Caco-2 (cell line): ENCODE results near the gene LRP6. TPM values are rescaled to one million over a fixed set of nuclear protein-coding genes. Genes with fewer than 3 reads are reported as not detected.
A peak's percentile ranks its signal among the peaks of the same experiment; 100 is the strongest.

ENCODE experiments used
- BruUV-seq: library from RNA; stranded (reverse); fragments of 400-500 nt; replicated peaks from 2 replicates; lab custom pipeline; 2021; lab: Mats Ljungman, UMichigan
- CTCF ChIA-PET: fragments of 300-600 bp; sonication (Branson Sonifier 250); formaldehyde crosslinking; loops from one replicate; lab custom pipeline; 2022; ENCODE audit warnings: antibody characterized with exemption; lab: Charles Lee
- POLR2A ChIA-PET: fragments of 300-600 bp; sonication (Branson Sonifier 250); formaldehyde crosslinking; loops from one replicate; lab custom pipeline; 2022; ENCODE audit warnings: antibody characterized with exemption; lab: Charles Lee
- DNase-seq, 2 experiments: peaks; one replicate each; pipeline versions ENCODE4 v3.0.0 to v3.0.0-alpha.2; 2020 to 2022
- H3K27me3 ChIP-seq: replicated peaks from 2 replicates; pipeline ENCODE4 v1.6.0; 2011; ENCODE audit warnings: low read length; ENCODE audit not compliant: control insufficient read depth, insufficient read depth
- H3K36me3 ChIP-seq: 2 replicates; pipeline ENCODE4 v1.5.1; 2011; ENCODE audit warnings: low read length; ENCODE audit not compliant: control insufficient read depth, insufficient read depth
- H3K4me1 ChIP-seq: fragments of 250-450 bp; sonication (Bioruptor Pico); 2 replicates; pipeline ENCODE4 v1.5.1; 2020; ENCODE audit warnings: mild to moderate bottlenecking
- H3K4me3 ChIP-seq: 2 replicates; pipeline ENCODE4 v1.5.1; 2011; ENCODE audit warnings: low read depth, mild to moderate bottlenecking, control low read depth, low read length
- H3K9me3 ChIP-seq: fragments of 250-450 bp; sonication (Bioruptor Pico); 2 replicates; pipeline ENCODE4 v1.5.1; 2020; ENCODE audit warnings: mild to moderate bottlenecking, moderate library complexity
- H3K27ac Mint-ChIP-seq: one replicate; pipeline ENCODE4 v1.8.0; 2022; ENCODE audit warnings: mixed read lengths; ENCODE audit not compliant: unreplicated experiment
- H3K27me3 Mint-ChIP-seq: one replicate; pipeline ENCODE4 v1.8.0; 2022; ENCODE audit warnings: mixed read lengths; ENCODE audit not compliant: insufficient read depth, unreplicated experiment
- H3K36me3 Mint-ChIP-seq: one replicate; pipeline ENCODE4 v1.8.0; 2022; ENCODE audit warnings: mild to moderate bottlenecking, mixed read lengths; ENCODE audit not compliant: insufficient read depth, unreplicated experiment
- H3K4me1 Mint-ChIP-seq: one replicate; pipeline ENCODE4 v1.8.0; 2022; ENCODE audit warnings: low read depth, mixed read lengths; ENCODE audit not compliant: unreplicated experiment
- H3K4me3 Mint-ChIP-seq: one replicate; pipeline ENCODE4 v1.8.0; 2022; ENCODE audit warnings: mild to moderate bottlenecking, moderate library complexity, mixed read lengths; ENCODE audit not compliant: unreplicated experiment
- H3K9me3 Mint-ChIP-seq: one replicate; pipeline ENCODE4 v1.8.0; 2022; ENCODE audit warnings: mixed read lengths; ENCODE audit not compliant: unreplicated experiment
- intact Hi-C: fragments of 100-400 bp; cut with micrococcal nuclease; formaldehyde crosslinking; loops from one replicate; pipeline ENCODE4 v1.10.0; 2022; ENCODE audit not compliant: unreplicated experiment
- total RNA-seq: library from RNA; stranded (reverse); gene quantifications from 2 replicates; pipeline ENCODE4 v1.2.3, GENCODE V29; 2022
- TF ChIP-seq, protein P1 (sequence below), 2 experiments: fragments of 200-600 bp in 1 of 2; IDR thresholded peaks; 1 replicate in 1 of 2; 2 replicates in 1 of 2; pipeline versions ENCODE4 v1.5.1 to v1.8.0; 2011 to 2022; ENCODE audit warnings: antibody characterized with exemption in 1 of 2, control low read depth in 1 of 2, inconsistent platforms in 1 of 2, low read depth in 1 of 2, low read length in 1 of 2, mild to moderate bottlenecking in 1 of 2, moderate library complexity in 1 of 2; ENCODE audit not compliant: insufficient read depth in 1 of 2, severe bottlenecking in 1 of 2, unreplicated experiment in 1 of 2

Gene LRP6
- total RNA-seq, 1 experiment from 2014 or later: 72.7 TPM

DNA sequence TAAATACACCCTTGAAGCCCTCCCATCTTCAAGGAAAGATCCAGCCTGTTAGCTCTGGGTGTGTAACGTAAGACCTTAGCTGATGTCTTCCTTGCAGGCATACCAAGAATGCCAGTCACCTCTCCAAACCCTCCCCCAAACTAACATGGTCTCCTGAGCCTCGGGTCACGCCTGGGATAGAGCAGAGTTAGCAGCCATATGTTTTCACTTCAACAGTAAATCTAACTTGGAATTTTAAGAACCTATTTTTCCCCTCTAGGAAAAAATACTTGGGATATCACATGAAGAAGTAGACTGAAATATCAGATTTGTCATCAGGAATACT, 168.2 kb downstream of the LRP6 start:
- ChIA-PET CTCF (no interaction called here), POLR2A (no interaction called here)
- Mint-ChIP-seq H3K27ac (no peak overlapping the region), H3K4me1 (peaks cover 19% of the 10 kb centered on the region), H3K27me3 (no peaks in the 10 kb centered on the region), H3K9me3 (no peaks in the 10 kb centered on the region), H3K36me3 (peaks cover 23% of the 10 kb centered on the region), H3K4me3 (no peak overlapping the region)
- no peak for DNase-seq
- no peaks in the 10 kb centered on the region for H3K27me3 ChIP-seq
- intact Hi-C loops: no loop called here
- TF ChIP-seq, protein P1, sequence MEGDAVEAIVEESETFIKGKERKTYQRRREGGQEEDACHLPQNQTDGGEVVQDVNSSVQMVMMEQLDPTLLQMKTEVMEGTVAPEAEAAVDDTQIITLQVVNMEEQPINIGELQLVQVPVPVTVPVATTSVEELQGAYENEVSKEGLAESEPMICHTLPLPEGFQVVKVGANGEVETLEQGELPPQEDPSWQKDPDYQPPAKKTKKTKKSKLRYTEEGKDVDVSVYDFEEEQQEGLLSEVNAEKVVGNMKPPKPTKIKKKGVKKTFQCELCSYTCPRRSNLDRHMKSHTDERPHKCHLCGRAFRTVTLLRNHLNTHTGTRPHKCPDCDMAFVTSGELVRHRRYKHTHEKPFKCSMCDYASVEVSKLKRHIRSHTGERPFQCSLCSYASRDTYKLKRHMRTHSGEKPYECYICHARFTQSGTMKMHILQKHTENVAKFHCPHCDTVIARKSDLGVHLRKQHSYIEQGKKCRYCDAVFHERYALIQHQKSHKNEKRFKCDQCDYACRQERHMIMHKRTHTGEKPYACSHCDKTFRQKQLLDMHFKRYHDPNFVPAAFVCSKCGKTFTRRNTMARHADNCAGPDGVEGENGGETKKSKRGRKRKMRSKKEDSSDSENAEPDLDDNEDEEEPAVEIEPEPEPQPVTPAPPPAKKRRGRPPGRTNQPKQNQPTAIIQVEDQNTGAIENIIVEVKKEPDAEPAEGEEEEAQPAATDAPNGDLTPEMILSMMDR (IDR thresholded peaks at IDR 0.05; ENCODE audit: insufficient read depth in 1 of 2, low read depth in 1 of 2, low read length in 1 of 2, severe bottlenecking in 1 of 2, unreplicated experiment in 1 of 2): no peak
- H3K36me3 ChIP-seq: peaks cover 3% of the 10 kb centered on the region
- peaks cover 18% of the 10 kb centered on the region; the same call in 1 of the 2 replicates for H3K4me1 ChIP-seq
- H3K9me3 ChIP-seq: no peaks in the 10 kb centered on the region
- BruUV-seq: no TSS peak
- no peak overlapping the region for H3K4me3 ChIP-seq

DNA sequence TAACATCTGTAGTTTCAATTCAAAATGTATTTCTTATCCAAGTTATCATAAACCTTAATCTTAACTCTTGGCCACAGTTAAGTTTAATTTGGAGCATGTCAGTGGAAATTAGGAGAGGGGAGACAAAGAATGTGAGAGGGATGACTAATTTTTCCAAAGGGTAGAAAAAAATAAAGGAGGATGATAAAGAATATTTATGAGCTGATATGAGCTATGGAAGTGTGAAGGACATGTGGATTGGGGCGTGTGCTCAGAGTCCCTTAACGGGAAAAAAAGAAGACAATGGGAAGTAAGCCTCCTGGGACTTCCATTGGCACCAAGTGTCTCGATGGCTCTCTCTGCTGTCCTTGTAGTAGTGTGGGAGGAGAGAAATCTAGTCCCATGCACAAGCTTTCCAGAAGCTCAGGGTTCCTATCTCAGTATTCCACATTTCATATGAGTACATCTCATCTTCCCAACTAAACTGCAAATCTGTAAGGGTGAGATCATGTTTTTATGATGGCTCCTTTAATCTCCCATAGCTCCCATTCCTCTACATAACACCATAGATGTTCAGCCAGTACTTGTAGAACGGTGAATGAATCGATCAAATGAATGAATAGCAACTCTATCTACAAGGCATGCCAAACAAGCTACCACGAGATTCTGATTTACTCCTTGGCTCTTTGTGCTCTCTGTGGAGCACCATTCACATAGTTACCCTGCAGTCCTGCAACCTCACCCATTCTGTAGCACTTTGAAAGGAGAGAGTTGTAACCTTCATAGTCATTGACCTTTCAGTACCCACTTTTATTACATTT, 168.8 kb downstream of the LRP6 start:
- POLR2A ChIA-PET: no interaction called here
- peaks cover 18% of the 10 kb centered on the region; the same call in 1 of the 2 replicates for H3K4me1 ChIP-seq
- intact Hi-C loops: no loop called here
- Mint-ChIP-seq H3K4me3 (no peak overlapping the region), H3K9me3 (no peaks in the 10 kb centered on the region), H3K4me1 (peaks cover 20% of the 10 kb centered on the region), H3K27me3 (no peaks in the 10 kb centered on the region), H3K27ac (no peak overlapping the region), H3K36me3 (peaks cover 18% of the 10 kb centered on the region)
- BruUV-seq: no TSS peak
- H3K36me3 ChIP-seq: peaks cover 3% of the 10 kb centered on the region; the same call in 1 of the 2 replicates
- no peaks in the 10 kb centered on the region for H3K9me3 ChIP-seq
- no peak overlapping the region for H3K4me3 ChIP-seq
- CTCF ChIA-PET: no interaction called here
- TF ChIP-seq, protein P1 (IDR thresholded peaks at IDR 0.05; ENCODE audit: insufficient read depth in 1 of 2, low read depth in 1 of 2, low read length in 1 of 2, severe bottlenecking in 1 of 2, unreplicated experiment in 1 of 2): no peak
- no peaks in the 10 kb centered on the region for H3K27me3 ChIP-seq
- no peak for DNase-seq

DNA sequence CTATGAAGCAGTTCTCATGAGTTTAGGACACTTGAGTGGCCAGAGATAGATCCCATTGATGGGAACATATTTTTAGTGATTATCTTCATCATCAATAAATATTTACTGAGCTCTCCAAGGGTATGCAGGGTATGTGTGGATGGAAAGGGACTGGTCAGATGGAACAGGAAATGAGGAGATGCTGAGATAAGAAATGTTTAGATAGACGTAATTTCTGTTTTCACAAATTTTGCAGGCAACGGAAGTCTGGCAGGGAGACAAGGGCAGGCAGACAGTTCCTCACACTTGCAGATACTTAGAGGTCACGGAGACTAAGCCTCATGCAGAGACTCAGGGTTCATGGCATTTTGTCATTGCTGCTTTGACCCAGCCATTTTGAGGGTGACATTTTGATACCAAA, 171.8 kb downstream of the LRP6 start:
- Mint-ChIP-seq H3K27me3 (no peaks in the 10 kb centered on the region), H3K27ac (no peak overlapping the region), H3K4me3 (peak overlapping the region; percentile 22), H3K36me3 (peaks cover under 1% of the 10 kb centered on the region), H3K4me1 (peaks cover 25% of the 10 kb centered on the region), H3K9me3 (no peaks in the 10 kb centered on the region)
- H3K36me3 ChIP-seq: peaks cover 1% of the 10 kb centered on the region; the same call in 1 of the 2 replicates
- intact Hi-C loops: loop anchor here (2.0 kb wide), 1 partner anchor 24 kb away; the partner anchor contains the start of gene BCL2L14
- H3K27me3 ChIP-seq: no peaks in the 10 kb centered on the region
- no peaks in the 10 kb centered on the region for H3K9me3 ChIP-seq
- H3K4me3 ChIP-seq: no peak overlapping the region
- TF ChIP-seq, protein P1 (IDR thresholded peaks at IDR 0.05; ENCODE audit: insufficient read depth in 1 of 2, low read depth in 1 of 2, low read length in 1 of 2, severe bottlenecking in 1 of 2, unreplicated experiment in 1 of 2): no peak
- H3K4me1 ChIP-seq: peaks cover 18% of the 10 kb centered on the region; the same call in 1 of the 2 replicates
- no peak for DNase-seq
- ChIA-PET POLR2A (no interaction called here), CTCF (no interaction called here)
- BruUV-seq: no TSS peak
